Esophagus muscularis mucosa (tissue), 4 donors: ENCODE measurements around the gene HOXA4. TPM values are rescaled to one million over a fixed set of nuclear protein-coding genes. Genes with fewer than 3 reads are reported as not detected.
A peak's percentile ranks its signal among the peaks of the same experiment; 100 is the strongest.

Experiments
- DNase-seq: peaks from one replicate; pipeline ENCODE4 v3.0.0-alpha.2; 2017; ENCODE audit errors: extremely low spot score
- H3K27ac ChIP-seq, 4 donors: fragments of 200-600 bp; sonication (generic); replicated peaks in 1 of 4; 1 replicate in 3 of 4; 2 replicates in 1 of 4; pipeline ENCODE4 v1.5.1; 2016 to 2019; ENCODE audit warnings: mild to moderate bottlenecking in 1 of 4
- H3K27me3 ChIP-seq, 4 donors: fragments of 200-600 bp; sonication (generic); one replicate each; pipeline versions ENCODE4 v1.5.1 to v1.6.0; 2016 to 2019
- H3K36me3 ChIP-seq, 4 donors: fragments of 200-600 bp; sonication (generic); one replicate each; pipeline ENCODE4 v1.5.1; 2016 to 2019
- H3K4me1 ChIP-seq, 4 donors: fragments of 200-600 bp; sonication (generic); one replicate each; pipeline ENCODE4 v1.5.1; 2016 to 2019
- H3K4me3 ChIP-seq, 4 donors: fragments of 200-600 bp; sonication (generic); 1 replicate in 2 of 4; 2 replicates in 2 of 4; pipeline ENCODE4 v1.5.1; 2016 to 2019; ENCODE audit warnings: mild to moderate bottlenecking in 4 of 4, moderate library complexity in 1 of 4
- H3K9me3 ChIP-seq, 4 donors: fragments of 200-600 bp; sonication (generic); 1 replicate in 3 of 4; 2 replicates in 1 of 4; pipeline ENCODE4 v1.5.1; 2016 to 2019
- CTCF ChIP-seq, 3 experiments: fragments of 200-600 bp in 2 of 3; fragments of 450-650 bp in 1 of 3; sonication (generic) in 2 of 3; IDR thresholded peaks; one replicate each; pipeline ENCODE4 v1.5.1; 2017 to 2019; ENCODE audit warnings: antibody characterized with exemption in 3 of 3, mild to moderate bottlenecking in 2 of 3, moderate library complexity in 1 of 3
- EP300 ChIP-seq: sonication (generic); formaldehyde crosslinking; IDR thresholded peaks from one replicate; pipeline ENCODE4 v1.6.1; 2017; ENCODE audit warnings: antibody characterized with exemption
- POLR2A ChIP-seq: fragments of 450-650 bp; IDR thresholded peaks from one replicate; pipeline ENCODE4 v1.6.1; 2017; ENCODE audit warnings: antibody characterized with exemption, moderate library complexity, mild to moderate bottlenecking, low read depth
- POLR2AphosphoS5 ChIP-seq, 2 donors: sonication (generic); formaldehyde crosslinking; IDR thresholded peaks; one replicate each; pipeline ENCODE4 v1.6.1; 2017; ENCODE audit warnings: antibody characterized with exemption in 2 of 2
- WGBS: methylation state at CpG from one replicate; pipeline ENCODE4 v1.1.5; 2018; 5-methylcytosine and 5-hydroxymethylcytosine counted together
- intact Hi-C: fragments of 100-400 bp; cut with DNase I; formaldehyde crosslinking; loops from one replicate; pipeline ENCODE4 v1.15.1; 2023
- total RNA-seq, 4 donors: library from RNA; depleted of rRNA; stranded (reverse); fragments of >200 nt; gene quantifications; one replicate each; pipeline versions ENCODE4 v1.1.0 to v1.2.1, GENCODE V29; 2016

The HOXA4 gene
- total RNA-seq: 10 to 100 TPM; 12.5 to 26.8 (median 18.1) TPM

- peak within 1 kb of the TSS; percentile 81 to 94 (median 89) for H3K4me3 ChIP-seq
- WGBS: 6% methylated on average over 39 of the region's 67 CpGs
- no peak for DNase-seq
- peaks cover under 1 to 85% (median 83%) of the 10 kb centered on the region in 4 donors for H3K4me1 ChIP-seq
- H3K27me3 ChIP-seq: no peaks in the 10 kb centered on the region
- H3K9me3 ChIP-seq: no peaks in the 10 kb centered on the region
- H3K36me3 ChIP-seq: no peaks in the 10 kb centered on the region
- no peak for TF ChIP-seq EP300
- peak; percentile 91 for TF ChIP-seq POLR2A
- peak; percentile 98 for TF ChIP-seq POLR2AphosphoS5 (IDR thresholded peaks at IDR 0.05)
- TF ChIP-seq CTCF (IDR thresholded peaks at IDR 0.05): no peak
- peak within 1 kb of the TSS; percentile 96 to 100 (median 99) for H3K27ac ChIP-seq
- intact Hi-C loops: no loop called here
These were observed at the start of gene HOXA4 for GRCh38 chr7:27130540-27131389. Gene HOXA4, minus strand, starts transcription at chr7:27130757. Its CDS starts 24 bp downstream, at chr7:27130733.

GRCh38 chr7:27179503-27180430 lies 49.2 kb upstream of the HOXA4 start:
- no peaks in the 10 kb centered on the region for H3K36me3 ChIP-seq
- TF ChIP-seq POLR2A (no peak), EP300 (no peak), CTCF (IDR thresholded peaks at IDR 0.05) (peak; percentile 46 to 82 (median 59)), POLR2AphosphoS5 (IDR thresholded peaks at IDR 0.05) (peak in 1 of 2 donors; percentile 24)
- H3K4me1 ChIP-seq: peaks cover 28 to 44% (median 32%) of the 10 kb centered on the region in 4 donors
- H3K4me3 ChIP-seq: peak overlapping the region in 3 of 4 donors; percentile 13 to 39 (median 16)
- intact Hi-C loops: no loop called here
- peaks cover 21 to 100% (median 92%) of the 10 kb centered on the region in 4 donors for H3K27me3 ChIP-seq
- no peak overlapping the region for H3K27ac ChIP-seq
- no peak for DNase-seq
- 15% methylated on average over 54 of the region's 56 CpGs for WGBS
- no peaks in the 10 kb centered on the region for H3K9me3 ChIP-seq

- Histone ChIP-seq H3K4me3 (peak overlapping the region in 1 of 4 donors; percentile 13), H3K4me1 (peaks cover 24 to 44% (median 31%) of the 10 kb centered on the region in 4 donors), H3K9me3 (no peaks in the 10 kb centered on the region), H3K27me3 (peaks cover 29 to 100% (median 92%) of the 10 kb centered on the region in 4 donors), H3K27ac (no peak overlapping the region), H3K36me3 (no peaks in the 10 kb centered on the region)
- no peak for TF ChIP-seq CTCF (IDR thresholded peaks at IDR 0.05)
- TF ChIP-seq EP300: no peak
- no peak for TF ChIP-seq POLR2A
- no peak for TF ChIP-seq POLR2AphosphoS5 (IDR thresholded peaks at IDR 0.05)
- intact Hi-C loops: no loop called here
- WGBS: 40% methylated on average over 14 of the region's 14 CpGs
- no peak for DNase-seq
These were observed 48.5 kb upstream of the HOXA4 start for GRCh38 chr7:27179030-27179429.

- 95% methylated on average over 6 of the region's 6 CpGs for WGBS
- Histone ChIP-seq H3K9me3 (no peaks in the 10 kb centered on the region), H3K36me3 (no peaks in the 10 kb centered on the region), H3K4me1 (peaks cover 24 to 44% (median 31%) of the 10 kb centered on the region in 4 donors), H3K27me3 (peaks cover 31 to 100% (median 92%) of the 10 kb centered on the region in 4 donors), H3K27ac (no peak overlapping the region), H3K4me3 (no peak overlapping the region)
- intact Hi-C loops: no loop called here
- TF ChIP-seq POLR2A (no peak), CTCF (IDR thresholded peaks at IDR 0.05) (no peak), EP300 (no peak), POLR2AphosphoS5 (IDR thresholded peaks at IDR 0.05) (no peak)
- DNase-seq: no peak
These were observed 47.8 kb upstream of the HOXA4 start for GRCh38 chr7:27178366-27178765.
